Ovary (tissue), 3 donors: ENCODE results near the gene LMAN2.
"Not testable (repeated sequence)": the region's sequence is repeated elsewhere in the genome, so short reads cannot be mapped to it uniquely, and the experiment has no call there.

ENCODE experiments used
- EP300 ChIP-seq: sonication (generic); formaldehyde crosslinking; IDR thresholded peaks from one replicate; pipeline ENCODE4 v1.6.1; 2017; ENCODE audit warnings: antibody characterized with exemption
- TF ChIP-seq, protein P1 (sequence below), 3 donors: fragments of 450-650 bp in 2 of 3; fragments of 200-600 bp in 1 of 3; IDR thresholded peaks; one replicate each; pipeline versions ENCODE4 v1.5.1 to v1.8.0; 2016 to 2022; ENCODE audit warnings: antibody characterized with exemption in 3 of 3, mild to moderate bottlenecking in 1 of 3
- donor health status: DM: no; HTN: no; CAD: no.

DNA sequence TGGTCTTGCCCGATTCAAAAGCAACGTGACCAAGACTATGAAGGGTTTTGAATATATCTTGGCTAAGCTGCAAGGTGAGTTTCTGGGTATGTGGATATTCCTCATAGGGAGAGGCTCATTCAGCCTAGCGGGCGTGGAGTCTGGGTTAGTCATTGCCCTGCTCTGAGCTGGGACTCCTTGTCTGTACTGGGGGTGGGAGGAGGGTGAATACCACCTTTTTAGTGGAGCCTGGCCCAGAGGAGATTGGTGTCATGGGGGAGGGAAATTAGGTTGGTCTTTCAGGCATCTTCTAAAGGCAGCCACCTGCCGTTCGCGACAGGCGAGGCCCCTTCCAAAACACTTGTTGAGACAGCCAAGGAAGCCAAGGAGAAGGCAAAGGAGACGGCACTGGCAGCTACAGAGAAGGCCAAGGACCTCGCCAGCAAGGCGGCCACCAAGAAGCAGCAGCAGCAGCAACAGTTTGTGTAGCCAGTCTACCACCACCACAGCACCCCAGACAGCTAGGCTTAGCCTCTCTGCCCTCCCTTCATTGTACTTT is 45.3 kb downstream of the LMAN2 start:
- TF ChIP-seq, protein P1, sequence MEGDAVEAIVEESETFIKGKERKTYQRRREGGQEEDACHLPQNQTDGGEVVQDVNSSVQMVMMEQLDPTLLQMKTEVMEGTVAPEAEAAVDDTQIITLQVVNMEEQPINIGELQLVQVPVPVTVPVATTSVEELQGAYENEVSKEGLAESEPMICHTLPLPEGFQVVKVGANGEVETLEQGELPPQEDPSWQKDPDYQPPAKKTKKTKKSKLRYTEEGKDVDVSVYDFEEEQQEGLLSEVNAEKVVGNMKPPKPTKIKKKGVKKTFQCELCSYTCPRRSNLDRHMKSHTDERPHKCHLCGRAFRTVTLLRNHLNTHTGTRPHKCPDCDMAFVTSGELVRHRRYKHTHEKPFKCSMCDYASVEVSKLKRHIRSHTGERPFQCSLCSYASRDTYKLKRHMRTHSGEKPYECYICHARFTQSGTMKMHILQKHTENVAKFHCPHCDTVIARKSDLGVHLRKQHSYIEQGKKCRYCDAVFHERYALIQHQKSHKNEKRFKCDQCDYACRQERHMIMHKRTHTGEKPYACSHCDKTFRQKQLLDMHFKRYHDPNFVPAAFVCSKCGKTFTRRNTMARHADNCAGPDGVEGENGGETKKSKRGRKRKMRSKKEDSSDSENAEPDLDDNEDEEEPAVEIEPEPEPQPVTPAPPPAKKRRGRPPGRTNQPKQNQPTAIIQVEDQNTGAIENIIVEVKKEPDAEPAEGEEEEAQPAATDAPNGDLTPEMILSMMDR (IDR thresholded peaks at IDR 0.05) = not testable (repeated sequence)
- TF ChIP-seq EP300 = not testable (repeated sequence)
